GM19043 (cell line): ENCODE measurements around the gene ZNF469.

Source experiments
- ATAC-seq: cut with Tn5 transposase; IDR thresholded peaks from one replicate; pipeline ENCODE4 v1.9.1; 2021; ENCODE audit warnings: low read depth; ENCODE audit not compliant: unreplicated experiment

Gene ZNF469

GRCh38 chr16:88345721-88346560, 36.8 kb upstream of the ZNF469 start:
- ATAC-seq = no peak

GRCh38 chr16:88346680-88347505, 35.9 kb upstream of the ZNF469 start:
- no peak for ATAC-seq

- no peak for ATAC-seq
Measured at GRCh38 chr16:88347656-88348376, 34.9 kb upstream of the ZNF469 start.

- no peak for ATAC-seq
Measured at GRCh38 chr16:88348377-88349152, 34.2 kb upstream of the ZNF469 start.

GRCh38 chr16:88349153-88349902, 33.4 kb upstream of the ZNF469 start:
- ATAC-seq = no peak

- no peak for ATAC-seq
Measured at GRCh38 chr16:88349903-88350900, 32.6 kb upstream of the ZNF469 start.

- ATAC-seq = no peak
Measured at GRCh38 chr16:88350922-88351321, 31.8 kb upstream of the ZNF469 start.

- ATAC-seq = no peak
Measured at GRCh38 chr16:88351491-88352101, 31.2 kb upstream of the ZNF469 start.

- no peak for ATAC-seq
Measured at GRCh38 chr16:88352261-88353200, 30.2 kb upstream of the ZNF469 start.

GRCh38 chr16:88353232-88353631, 29.5 kb upstream of the ZNF469 start:
- ATAC-seq = no peak

GRCh38 chr16:88353691-88354090, 29.1 kb upstream of the ZNF469 start:
- ATAC-seq = no peak

- no peak for ATAC-seq
Measured at GRCh38 chr16:88354229-88355092, 28.3 kb upstream of the ZNF469 start.

- no peak for ATAC-seq
Measured at GRCh38 chr16:88355093-88355388, 27.7 kb upstream of the ZNF469 start.

GRCh38 chr16:88355389-88356123, 27.2 kb upstream of the ZNF469 start:
- no peak for ATAC-seq

- no peak for ATAC-seq
Measured at GRCh38 chr16:88356124-88356726, 26.5 kb upstream of the ZNF469 start.
